ENCODE measurements around the gene ZNF652.

GRCh38 chr17:49356320-49356719, 5.7 kb downstream of the ZNF652 start:
- TF ChIP-seq CTCF (IDR thresholded peaks at IDR 0.05; ENCODE audit: low read depth, low read length) (no peak), EZH2phosphoT487 (IDR thresholded peaks at IDR 0.05; ENCODE audit: low read depth) (no peak)

Data from OCI-LY3 (cell line).